Keratinocyte (primary cell): Measurements from ENCODE around the gene AP3S1. TPM values are rescaled to one million over a fixed set of nuclear protein-coding genes. Genes with fewer than 3 reads are reported as not detected.

Source experiments
- DNase-seq: peaks from one replicate; pipeline ENCODE4 v3.0.0-alpha.2; 2011; ENCODE audit warnings: low read depth, missing footprints, low spot score
- FAIRE-seq: peaks from 2 replicates; lab custom pipeline; 2011; peaks lifted over from hg19 to GRCh38; lab: Jason Lieb, UNC
- H2AFZ ChIP-seq: 2 replicates; pipeline ENCODE4 v1.6.0; 2012; ENCODE audit warnings: low read length, control low read depth, inconsistent platforms; ENCODE audit not compliant: control insufficient read depth
- H3K27ac ChIP-seq: 2 replicates; pipeline ENCODE4 v1.5.1; 2011; ENCODE audit warnings: low read length; ENCODE audit not compliant: control insufficient read depth, insufficient read depth
- H3K27me3 ChIP-seq: 3 replicates; pipeline ENCODE4 v1.6.0; 2011; ENCODE audit warnings: low read length; ENCODE audit not compliant: control insufficient read depth, insufficient read depth; ENCODE audit errors: extremely low read depth
- H3K36me3 ChIP-seq, 2 experiments: 2 replicates in 1 of 2; 3 replicates in 1 of 2; pipeline ENCODE4 v1.5.1; 2011; ENCODE audit warnings: low read length in 2 of 2, mild to moderate bottlenecking in 1 of 2; ENCODE audit not compliant: control insufficient read depth in 2 of 2, insufficient read depth in 2 of 2; ENCODE audit errors: extremely low read depth in 1 of 2
- H3K4me1 ChIP-seq: 3 replicates; pipeline ENCODE4 v1.5.1; 2011; ENCODE audit warnings: low read length; ENCODE audit not compliant: control insufficient read depth, insufficient read depth; ENCODE audit errors: extremely low read depth
- H3K4me2 ChIP-seq: 3 replicates; pipeline ENCODE4 v1.6.0; 2011; ENCODE audit warnings: low read depth, low read length; ENCODE audit not compliant: control insufficient read depth, insufficient read depth; ENCODE audit errors: extremely low read depth
- H3K4me3 ChIP-seq, 3 experiments: fragments of 200-600 bp in 1 of 3; sonication (generic) in 1 of 3; 2 replicates in 2 of 3; 3 replicates in 1 of 3; pipeline ENCODE4 v1.5.1; 2011 to 2016; ENCODE audit warnings: low read length in 3 of 3, mild to moderate bottlenecking in 3 of 3, control low read depth in 2 of 3, inconsistent platforms in 1 of 3, low read depth in 1 of 3, mixed read lengths in 1 of 3, mixed run types in 1 of 3, moderate library complexity in 1 of 3; ENCODE audit not compliant: control insufficient read depth in 2 of 3, insufficient read depth in 2 of 3; ENCODE audit errors: extremely low read depth in 1 of 3
- H3K79me2 ChIP-seq: 2 replicates; pipeline ENCODE4 v1.6.0; 2012; ENCODE audit warnings: low read length; ENCODE audit not compliant: control insufficient read depth, insufficient read depth
- H3K9ac ChIP-seq: 3 replicates; pipeline ENCODE4 v1.6.0; 2011; ENCODE audit warnings: low read length; ENCODE audit not compliant: control insufficient read depth, insufficient read depth; ENCODE audit errors: extremely low read depth
- H3K9me1 ChIP-seq: 3 replicates; pipeline ENCODE4 v1.6.0; 2011; ENCODE audit warnings: low read length; ENCODE audit not compliant: control insufficient read depth, insufficient read depth; ENCODE audit errors: extremely low read depth
- H3K9me3 ChIP-seq: 2 replicates; pipeline ENCODE4 v1.5.1; 2012; ENCODE audit warnings: low read depth, low read length; ENCODE audit not compliant: control insufficient read depth
- H4K20me1 ChIP-seq: 3 replicates; pipeline ENCODE4 v1.6.0; 2011; ENCODE audit warnings: low read length; ENCODE audit not compliant: control insufficient read depth, insufficient read depth; ENCODE audit errors: extremely low read depth
- CTCF ChIP-seq, 3 experiments: IDR thresholded peaks in 1 of 3; conservative IDR thresholded peaks in 1 of 3; optimal IDR thresholded peaks in 1 of 3; 2 replicates in 2 of 3; 3 replicates in 1 of 3; pipeline versions ENCODE3 to v1.5.1; 2011; ENCODE audit warnings: low read length in 3 of 3, mild to moderate bottlenecking in 3 of 3, moderate library complexity in 2 of 3, control low read depth in 1 of 3, inconsistent platforms in 1 of 3; ENCODE audit not compliant: insufficient read depth in 2 of 3; ENCODE audit errors: extremely low read depth in 1 of 3
- EZH2 ChIP-seq: IDR thresholded peaks from one replicate; pipeline ENCODE4 v1.6.1; 2012; ENCODE audit warnings: inconsistent platforms, mild to moderate bottlenecking, low read length, moderate library complexity
- dilution Hi-C: fragments of 300-500 bp; cut with MboI; formaldehyde crosslinking; loops from one replicate; pipeline ENCODE4 v1.7.0; 2020; ENCODE audit warnings: low sequenced_read_pairs; ENCODE audit not compliant: extremely low pct_ligation_motif_present
- polyA plus RNA-seq, 5 experiments: library from polyadenylated mRNA; depleted of rRNA in 3 of 5; stranded (reverse) in 3 of 5; stranded (forward) in 1 of 5; unstranded in 1 of 5; fragments of >200 nt; gene quantifications; 1 replicate in 1 of 5; 2 replicates in 3 of 5; 3 replicates in 1 of 5; pipeline versions ENCODE4 v1.2.1 to v1.2.3, GENCODE V29; 2011 to 2012; ENCODE audit warnings: missing spikeins in 2 of 5, low read depth in 1 of 5, low replicate concordance in 1 of 5

The AP3S1 gene
- polyA plus RNA-seq, 1 donor (not counting 4 experiments of a cell fraction or from before 2014, with no cell fraction given) = 153 TPM

DNA sequence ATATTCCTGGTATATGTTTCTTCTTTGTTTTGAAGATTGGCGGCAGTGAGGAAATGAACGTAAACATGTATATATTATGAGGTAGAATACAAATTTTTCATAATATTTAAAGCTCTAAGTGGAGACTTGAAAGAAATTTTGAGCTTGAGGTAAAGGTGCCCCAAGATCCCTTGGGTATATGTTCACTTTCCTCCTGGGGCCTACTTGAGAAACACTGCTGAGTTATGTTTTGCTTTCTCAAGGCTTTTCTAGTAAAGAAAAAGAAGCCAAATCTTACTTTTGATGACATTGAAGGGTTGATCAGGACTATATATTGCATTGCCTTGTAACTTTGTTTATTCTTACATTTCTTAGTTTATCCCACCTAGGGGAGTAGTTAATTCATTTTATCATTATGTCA lies 30.7 kb downstream of the AP3S1 start:
- H3K9me3 ChIP-seq = no peaks in the 10 kb centered on the region
- no peak overlapping the region for H3K4me2 ChIP-seq
- peaks cover 4 to 10% of the 10 kb centered on the region in 2 experiments for H3K36me3 ChIP-seq
- dilution Hi-C loops = no loop called here
- H3K27ac ChIP-seq = no peak overlapping the region
- no peak overlapping the region for H3K9ac ChIP-seq
- peaks cover 4% of the 10 kb centered on the region for H3K4me1 ChIP-seq
- peaks cover 21% of the 10 kb centered on the region for H3K79me2 ChIP-seq
- H4K20me1 ChIP-seq = no peaks in the 10 kb centered on the region
- no peak for DNase-seq
- no peak overlapping the region for H2AFZ ChIP-seq
- peaks cover 2% of the 10 kb centered on the region for H3K9me1 ChIP-seq
- FAIRE-seq = no peak
- no peak for TF ChIP-seq EZH2
- TF ChIP-seq CTCF (optimal IDR thresholded peaks at IDR 0.05 in 1 of 3, IDR thresholded peaks at IDR 0.05 in 1 of 3, conservative IDR thresholded peaks at IDR 0.05 in 1 of 3; ENCODE audit: extremely low read depth in 1 of 3, insufficient read depth in 2 of 3, low read length in 3 of 3) = no peak
- no peak overlapping the region for H3K4me3 ChIP-seq
- no peaks in the 10 kb centered on the region for H3K27me3 ChIP-seq

DNA sequence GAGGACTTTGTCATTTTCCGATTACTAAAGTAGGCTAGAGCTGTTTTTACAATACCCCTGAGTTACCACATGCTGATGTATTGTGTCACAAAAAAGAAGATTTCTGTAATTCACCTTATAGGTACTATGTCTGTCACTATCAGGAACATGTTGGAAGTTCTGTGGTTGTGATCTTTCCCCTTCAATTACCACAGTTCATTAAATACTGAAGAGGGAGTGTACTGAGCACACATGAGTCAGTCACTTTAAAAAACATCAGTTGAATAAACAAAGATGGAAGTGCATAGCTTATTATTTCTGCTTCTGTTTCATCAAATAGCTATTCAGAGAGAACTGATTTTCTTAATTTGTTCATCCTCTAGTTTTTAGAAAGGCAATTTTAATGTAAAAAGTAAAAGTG lies 31.7 kb downstream of the AP3S1 start:
- peaks cover 2% of the 10 kb centered on the region for H3K9me1 ChIP-seq
- no peak for FAIRE-seq
- H3K9ac ChIP-seq = no peak overlapping the region
- H3K9me3 ChIP-seq = no peaks in the 10 kb centered on the region
- dilution Hi-C loops = no loop called here
- H3K4me2 ChIP-seq = no peak overlapping the region
- H4K20me1 ChIP-seq = no peaks in the 10 kb centered on the region
- no peaks in the 10 kb centered on the region for H3K4me1 ChIP-seq
- peaks cover 4 to 10% of the 10 kb centered on the region in 2 experiments for H3K36me3 ChIP-seq
- H3K27ac ChIP-seq = no peak overlapping the region
- H3K79me2 ChIP-seq = peaks cover 23% of the 10 kb centered on the region
- no peak overlapping the region for H2AFZ ChIP-seq
- TF ChIP-seq EZH2 (no peak), CTCF (optimal IDR thresholded peaks at IDR 0.05 in 1 of 3, IDR thresholded peaks at IDR 0.05 in 1 of 3, conservative IDR thresholded peaks at IDR 0.05 in 1 of 3; ENCODE audit: extremely low read depth in 1 of 3, insufficient read depth in 2 of 3, low read length in 3 of 3) (no peak)
- H3K4me3 ChIP-seq = no peak overlapping the region
- H3K27me3 ChIP-seq = no peaks in the 10 kb centered on the region
- no peak for DNase-seq
